AG10803 (cell line): ENCODE data around the gene ATAD2B.

Experiments
- DNase-seq: peaks from one replicate; pipeline ENCODE4 v3.0.0; 2010; ENCODE audit warnings: low read depth
- H3K4me3 ChIP-seq: 2 replicates; pipeline ENCODE4 v1.5.1; 2011; ENCODE audit warnings: mild to moderate bottlenecking, low read length, control low read depth
- TF ChIP-seq, protein P1 (sequence below): conservative IDR thresholded peaks from 2 replicates; pipeline ENCODE4 v1.5.1; 2011; ENCODE audit warnings: mild to moderate bottlenecking, low read length, control low read depth, inconsistent platforms

The ATAD2B gene

DNA sequence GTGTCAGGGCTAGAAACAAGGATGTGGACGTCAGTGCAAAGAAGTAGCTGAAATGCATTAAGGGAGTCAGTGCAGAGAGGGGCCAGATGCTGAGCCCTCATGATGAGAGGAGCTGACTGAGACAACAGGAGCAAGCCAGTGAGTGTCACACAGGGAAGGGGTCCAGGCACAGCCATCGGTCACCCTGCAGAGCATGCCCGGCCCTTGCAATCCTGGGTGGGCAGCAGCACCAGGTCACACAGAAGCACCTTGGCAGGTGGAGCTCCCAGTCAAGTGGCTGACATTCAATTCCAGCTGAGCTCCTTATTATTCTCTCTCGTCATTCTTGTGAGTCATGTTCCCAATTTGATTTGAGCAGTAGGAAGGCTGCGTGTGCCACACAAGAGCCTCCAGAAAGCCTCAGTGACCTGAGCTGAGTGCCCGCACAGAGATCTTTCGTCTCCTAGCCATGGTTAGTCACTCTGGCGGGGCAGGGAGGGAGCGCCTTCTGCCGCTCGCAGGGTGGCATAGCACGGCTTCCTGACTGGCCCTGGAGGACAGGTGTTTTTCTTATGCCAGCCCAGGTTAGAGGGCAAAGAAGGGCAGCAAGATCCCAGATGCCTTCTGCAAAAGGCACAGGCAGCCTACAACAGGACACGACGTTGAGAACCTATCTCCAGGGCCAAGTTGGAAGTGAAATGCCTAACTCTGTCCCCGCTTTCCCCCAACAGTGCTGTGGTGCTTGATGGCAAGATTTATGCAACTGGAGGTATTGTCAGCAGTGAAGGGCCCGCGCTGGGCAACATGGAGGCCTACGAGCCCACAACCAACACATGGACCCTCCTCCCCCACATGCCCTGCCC lies 220.9 kb downstream of the ATAD2B start:
- no peak for DNase-seq
- no peak overlapping the region for H3K4me3 ChIP-seq
- TF ChIP-seq, protein P1, sequence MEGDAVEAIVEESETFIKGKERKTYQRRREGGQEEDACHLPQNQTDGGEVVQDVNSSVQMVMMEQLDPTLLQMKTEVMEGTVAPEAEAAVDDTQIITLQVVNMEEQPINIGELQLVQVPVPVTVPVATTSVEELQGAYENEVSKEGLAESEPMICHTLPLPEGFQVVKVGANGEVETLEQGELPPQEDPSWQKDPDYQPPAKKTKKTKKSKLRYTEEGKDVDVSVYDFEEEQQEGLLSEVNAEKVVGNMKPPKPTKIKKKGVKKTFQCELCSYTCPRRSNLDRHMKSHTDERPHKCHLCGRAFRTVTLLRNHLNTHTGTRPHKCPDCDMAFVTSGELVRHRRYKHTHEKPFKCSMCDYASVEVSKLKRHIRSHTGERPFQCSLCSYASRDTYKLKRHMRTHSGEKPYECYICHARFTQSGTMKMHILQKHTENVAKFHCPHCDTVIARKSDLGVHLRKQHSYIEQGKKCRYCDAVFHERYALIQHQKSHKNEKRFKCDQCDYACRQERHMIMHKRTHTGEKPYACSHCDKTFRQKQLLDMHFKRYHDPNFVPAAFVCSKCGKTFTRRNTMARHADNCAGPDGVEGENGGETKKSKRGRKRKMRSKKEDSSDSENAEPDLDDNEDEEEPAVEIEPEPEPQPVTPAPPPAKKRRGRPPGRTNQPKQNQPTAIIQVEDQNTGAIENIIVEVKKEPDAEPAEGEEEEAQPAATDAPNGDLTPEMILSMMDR: no peak

DNA sequence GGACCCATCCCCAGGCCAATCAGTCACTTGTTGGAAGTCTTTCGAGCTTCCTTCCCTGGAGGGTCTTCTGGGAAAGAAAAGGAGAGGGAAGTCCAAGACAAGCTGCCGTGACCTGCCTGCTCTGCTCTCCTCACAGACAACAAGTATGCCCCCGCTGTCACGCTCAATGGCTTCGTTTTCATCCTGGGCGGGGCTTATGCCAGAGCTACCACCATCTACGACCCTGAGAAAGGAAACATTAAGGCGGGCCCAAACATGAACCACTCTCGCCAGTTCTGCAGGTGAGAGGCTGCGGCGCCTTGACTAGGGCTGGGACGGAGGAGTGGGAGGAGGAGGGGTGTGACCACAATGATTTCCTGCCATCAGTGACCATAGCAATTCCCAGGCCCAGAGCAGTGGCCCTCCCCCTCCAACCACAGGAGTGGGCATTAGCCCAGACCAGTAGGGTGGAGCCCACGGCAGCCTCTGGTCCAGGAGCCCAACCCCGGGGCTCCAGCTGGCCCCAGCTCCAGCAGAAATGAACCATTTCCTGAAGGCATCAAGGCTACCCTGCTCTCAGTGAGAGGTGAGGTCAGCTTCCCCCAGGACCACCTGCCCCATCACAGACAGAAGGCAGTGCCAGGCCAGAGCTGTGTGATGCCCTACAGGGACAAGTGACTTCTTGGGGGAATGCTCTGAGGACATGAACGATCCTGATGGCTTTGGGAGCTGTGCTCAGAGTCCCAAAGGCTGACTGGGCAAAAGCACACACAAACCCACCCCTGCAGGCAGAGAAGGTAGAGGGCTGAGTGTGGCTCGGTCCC lies 223.1 kb downstream of the ATAD2B start:
- no peak overlapping the region for H3K4me3 ChIP-seq
- TF ChIP-seq, protein P1: no peak
- peak; percentile 9 for DNase-seq

DNA sequence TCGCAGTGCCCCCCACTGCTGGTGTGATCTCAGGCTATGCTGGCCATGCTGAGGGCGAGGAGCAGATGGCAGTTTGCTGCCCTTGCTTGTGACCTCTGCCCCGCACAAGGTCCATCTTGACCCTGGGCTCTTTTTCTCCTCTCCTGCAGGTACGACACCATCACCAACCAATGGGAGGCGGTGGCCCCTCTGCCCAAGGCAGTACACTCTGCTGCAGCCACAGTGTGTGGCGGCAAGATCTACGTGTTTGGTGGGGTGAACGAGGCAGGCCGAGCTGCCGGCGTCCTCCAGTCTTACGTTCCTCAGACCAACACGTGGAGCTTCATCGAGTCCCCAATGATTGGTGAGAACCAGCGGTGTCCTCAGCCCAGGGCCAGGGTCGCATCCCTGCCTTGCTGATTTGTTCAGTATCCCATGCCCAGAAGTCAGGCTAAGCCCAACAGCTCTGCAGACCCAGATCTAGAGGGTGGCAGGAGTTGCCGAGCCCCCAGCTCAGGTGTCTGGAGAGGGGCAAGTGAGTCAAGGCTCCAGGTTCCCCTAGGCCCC lies 223.8 kb downstream of the ATAD2B start:
- DNase-seq: no peak
- no peak overlapping the region for H3K4me3 ChIP-seq
- TF ChIP-seq, protein P1: no peak

DNA sequence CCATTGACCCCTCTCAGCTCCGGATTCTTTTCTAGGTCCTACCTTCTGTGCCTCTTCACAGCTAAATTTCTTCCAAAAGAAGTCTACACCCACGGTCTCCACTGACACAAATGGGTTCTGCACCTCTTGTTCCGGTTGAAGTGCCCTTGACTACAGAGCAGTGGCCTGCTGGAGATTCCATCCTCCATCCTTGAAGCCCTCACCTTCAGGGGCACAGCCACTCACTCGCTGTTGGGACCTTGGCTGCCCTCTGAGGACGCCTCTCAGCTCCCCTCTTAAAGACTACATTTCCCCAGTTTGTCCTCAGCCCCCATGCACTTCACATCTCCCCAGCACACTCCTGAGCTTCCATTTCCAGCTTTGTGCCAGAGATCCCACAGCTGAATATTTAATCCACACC lies 226.3 kb downstream of the ATAD2B start:
- H3K4me3 ChIP-seq: no peak overlapping the region
- TF ChIP-seq, protein P1: no peak

DNA sequence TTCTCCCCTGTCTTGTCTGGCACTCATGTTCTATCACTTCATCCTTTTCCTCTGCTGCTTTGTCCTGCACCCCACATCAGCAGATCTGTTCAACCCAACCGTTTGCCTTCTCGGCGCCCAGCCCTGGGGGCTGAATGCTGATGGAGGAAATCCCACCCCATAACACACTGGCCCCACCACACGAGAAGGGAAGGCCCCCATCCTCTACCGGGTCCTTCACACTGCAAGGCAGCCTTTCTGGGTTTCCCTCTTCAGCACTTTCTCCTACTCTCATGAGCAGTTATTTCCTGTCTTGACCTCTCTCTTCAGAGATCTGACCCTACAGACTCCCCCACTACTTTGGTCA lies 227.4 kb downstream of the ATAD2B start:
- TF ChIP-seq, protein P1: no peak
- no peak for DNase-seq
- H3K4me3 ChIP-seq: no peak overlapping the region

More for the DNA sequence above, 226.3 kb downstream of the ATAD2B start:
- DNase-seq: no peak

DNA sequence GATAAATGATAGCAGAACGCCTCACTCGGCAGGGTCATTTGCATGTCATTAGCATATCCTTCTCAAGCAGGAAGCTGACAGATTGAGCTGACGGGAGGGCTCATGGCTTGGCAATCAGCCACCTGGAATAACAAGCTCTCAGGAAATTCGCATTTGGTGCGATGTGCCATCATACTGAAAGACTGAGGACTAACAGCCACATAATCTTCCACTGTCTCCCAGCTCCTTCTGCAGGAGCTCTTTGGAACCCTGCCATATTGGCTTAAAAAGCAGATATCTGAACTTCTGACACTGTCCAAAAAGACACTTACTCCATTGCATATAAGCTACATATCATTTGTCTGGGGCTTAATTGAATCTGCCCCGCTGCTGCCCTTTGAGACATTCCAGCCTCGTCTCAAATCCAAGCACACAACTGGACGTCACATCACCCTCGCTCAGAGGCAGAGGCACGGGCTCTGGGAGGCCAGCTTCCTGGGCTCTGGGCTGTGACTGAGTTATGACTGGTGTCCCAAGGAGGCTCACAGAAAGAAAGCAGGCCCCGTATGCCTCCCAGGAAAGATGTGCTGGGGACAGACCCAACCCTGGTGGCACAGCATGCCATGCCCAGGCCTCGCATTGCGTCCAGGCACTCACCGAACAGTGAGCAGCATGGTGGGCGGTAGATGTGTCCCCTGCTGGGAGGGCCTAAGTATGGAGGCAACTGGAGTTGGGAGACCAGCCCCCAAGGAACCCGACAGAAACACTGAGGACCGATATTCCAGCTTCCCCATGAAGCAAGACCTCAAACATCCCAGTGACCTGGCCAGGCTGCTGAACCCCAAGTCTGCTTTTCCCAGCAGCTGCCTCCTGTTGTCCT lies 228.0 kb downstream of the ATAD2B start:
- no peak for DNase-seq
- TF ChIP-seq, protein P1: no peak
- H3K4me3 ChIP-seq: no peak overlapping the region
